CD14-positive monocyte (primary cell): Measurements from ENCODE around the gene MMP2. TPM values are rescaled to one million over a fixed set of nuclear protein-coding genes. Genes with fewer than 3 reads are reported as not detected.

ENCODE experiments used
- DNase-seq, 3 donors: peaks; one replicate each; pipeline ENCODE4 v3.0.0-alpha.2; 2011 to 2022
- H2AFZ ChIP-seq: 2 replicates; pipeline ENCODE4 v1.6.0; 2012; ENCODE audit warnings: mild to moderate bottlenecking, low read depth, low read length, inconsistent platforms; ENCODE audit not compliant: insufficient read depth, poor library complexity, severe bottlenecking
- H3K27ac ChIP-seq, 2 donors: 1 replicate in 1 of 2; 2 replicates in 1 of 2; pipeline ENCODE4 v1.5.1; 2012 to 2013; ENCODE audit warnings: low read length in 2 of 2, control low read depth in 1 of 2, inconsistent platforms in 1 of 2, low read depth in 1 of 2, mild to moderate bottlenecking in 1 of 2
- H3K27me3 ChIP-seq, 2 donors: one replicate each; pipeline versions ENCODE4 v1.6.0 to v1.6.1; 2011 to 2013; ENCODE audit warnings: low read length in 2 of 2; ENCODE audit not compliant: control insufficient read depth in 2 of 2, insufficient read depth in 2 of 2
- H3K36me3 ChIP-seq, 2 donors: replicated peaks in 1 of 2; 1 replicate in 1 of 2; 2 replicates in 1 of 2; pipeline versions ENCODE4 v1.5.1 to v1.6.1; 2012 to 2013; ENCODE audit warnings: low read length in 2 of 2, control low read depth in 1 of 2, inconsistent platforms in 1 of 2, mild to moderate bottlenecking in 1 of 2; ENCODE audit not compliant: insufficient read depth in 2 of 2, control insufficient read depth in 1 of 2
- H3K4me1 ChIP-seq, 2 donors: 1 replicate in 1 of 2; 2 replicates in 1 of 2; pipeline versions ENCODE4 v1.5.1 to v1.6.1; 2012 to 2013; ENCODE audit warnings: low read length in 2 of 2, control low read depth in 1 of 2, inconsistent platforms in 1 of 2, mild to moderate bottlenecking in 1 of 2, moderate library complexity in 1 of 2; ENCODE audit not compliant: insufficient read depth in 2 of 2, control insufficient read depth in 1 of 2
- H3K4me2 ChIP-seq: replicated peaks from 2 replicates; pipeline ENCODE3; 2012; ENCODE audit warnings: low read length, moderate library complexity, mild to moderate bottlenecking; ENCODE audit not compliant: poor library complexity, severe bottlenecking; ENCODE audit errors: extremely low read depth
- H3K4me3 ChIP-seq, 3 experiments: fragments of 200-600 bp in 1 of 3; sonication (generic) in 1 of 3; replicated peaks in 1 of 3; 1 replicate in 2 of 3; 2 replicates in 1 of 3; pipeline ENCODE4 v1.5.1; 2011 to 2013; ENCODE audit warnings: low read length in 3 of 3, mild to moderate bottlenecking in 3 of 3, control low read depth in 2 of 3, low read depth in 2 of 3, inconsistent platforms in 1 of 3, moderate library complexity in 1 of 3
- H3K79me2 ChIP-seq: 2 replicates; pipeline ENCODE4 v1.6.0; 2012; ENCODE audit warnings: mild to moderate bottlenecking, control low read depth, inconsistent platforms, low read length, moderate library complexity; ENCODE audit not compliant: insufficient read depth
- H3K9ac ChIP-seq: 2 replicates; pipeline ENCODE4 v1.6.0; 2017; ENCODE audit warnings: low read length, mild to moderate bottlenecking; ENCODE audit not compliant: insufficient read depth, poor library complexity, severe bottlenecking
- H3K9me3 ChIP-seq, 2 donors: replicated peaks in 1 of 2; 1 replicate in 1 of 2; 2 replicates in 1 of 2; pipeline versions ENCODE4 v1.5.1 to v1.6.1; 2012 to 2013; ENCODE audit warnings: low read length in 2 of 2, control low read depth in 1 of 2; ENCODE audit not compliant: control insufficient read depth in 1 of 2, insufficient read depth in 1 of 2
- H4K20me1 ChIP-seq: 2 replicates; pipeline ENCODE4 v1.6.0; 2012; ENCODE audit warnings: mild to moderate bottlenecking, low read length, control low read depth, moderate library complexity; ENCODE audit not compliant: insufficient read depth
- H3K27ac Mint-ChIP-seq, 7 donors: one replicate each; pipeline ENCODE4 v1.8.0; 2020; ENCODE audit warnings: mild to moderate bottlenecking in 7 of 7, mixed read lengths in 7 of 7, moderate library complexity in 6 of 7, inconsistent platforms in 2 of 7
- H3K27me3 Mint-ChIP-seq, 3 donors: one replicate each; pipeline ENCODE4 v1.8.0; 2021 to 2022; ENCODE audit warnings: low read depth in 3 of 3, mild to moderate bottlenecking in 3 of 3, mixed read lengths in 3 of 3, moderate library complexity in 3 of 3, inconsistent platforms in 1 of 3
- H3K36me3 Mint-ChIP-seq, 2 donors: one replicate each; pipeline ENCODE4 v1.8.0; 2020; ENCODE audit warnings: mixed read lengths in 2 of 2, inconsistent platforms in 1 of 2, mild to moderate bottlenecking in 1 of 2
- H3K4me1 Mint-ChIP-seq: one replicate; pipeline ENCODE4 v1.8.0; 2020; ENCODE audit warnings: mild to moderate bottlenecking, mixed read lengths
- H3K4me3 Mint-ChIP-seq, 2 donors: one replicate each; pipeline ENCODE4 v1.8.0; 2020; ENCODE audit warnings: mild to moderate bottlenecking in 2 of 2, mixed read lengths in 2 of 2, moderate library complexity in 1 of 2
- H3K9me3 Mint-ChIP-seq, 7 donors: one replicate each; pipeline ENCODE4 v1.8.0; 2020 to 2022; ENCODE audit warnings: mixed read lengths in 7 of 7, mild to moderate bottlenecking in 6 of 7, moderate library complexity in 6 of 7, inconsistent platforms in 2 of 7
- CTCF ChIP-seq: fragments of 200-600 bp; IDR thresholded peaks from one replicate; pipeline ENCODE4 v1.8.0; 2022; ENCODE audit warnings: antibody characterized with exemption, mild to moderate bottlenecking
- WGBS: methylation state at CpG from one replicate; pipeline ENCODE4 v1.1.5; 2013; ENCODE audit warnings: missing lambda C conversion rate; ENCODE audit not compliant: insufficient coverage; 5-methylcytosine and 5-hydroxymethylcytosine counted together
- intact Hi-C, 2 donors: fragments of 100-400 bp; cut with micrococcal nuclease; formaldehyde crosslinking; loops; one replicate each; pipeline versions ENCODE4 v1.15.0 to v1.15.1; 2023
- polyA plus RNA-seq, 3 donors: library from polyadenylated mRNA; depleted of rRNA in 1 of 3; unstranded in 2 of 3; stranded (reverse) in 1 of 3; fragments of 300-500 nt in 2 of 3; fragments of >200 nt in 1 of 3; fragmentation: Illumina TruSeq in 2 of 3; gene quantifications; 1 replicate in 2 of 3; 2 replicates in 1 of 3; pipeline ENCODE4 v1.2.3, GENCODE V29; 2012 to 2021

The MMP2 gene
- polyA plus RNA-seq, 3 donors: not detected

- intact Hi-C loops: no loop called here
- Histone ChIP-seq H3K4me1 (peaks cover 11 to 23% of the 10 kb centered on the region in 2 donors), H3K4me2 (no peak overlapping the region), H3K9ac (no peak overlapping the region), H3K27ac (no peak overlapping the region), H3K36me3 (no peaks in the 10 kb centered on the region), H3K4me3 (no peak overlapping the region), H4K20me1 (no peaks in the 10 kb centered on the region), H3K9me3 (peaks cover 0 to 7% of the 10 kb centered on the region in 2 donors), H3K79me2 (no peaks in the 10 kb centered on the region), H2AFZ (no peak overlapping the region), H3K27me3 (peaks cover 27 to 39% of the 10 kb centered on the region in 2 donors)
- WGBS: no CpG with 5 or more reads among the region's 3 CpGs
- peak overlapping the region in 1 of 2 donors; percentile 71 for H3K4me3 Mint-ChIP-seq
- peaks cover 36 to 40% (median 36%) of the 10 kb centered on the region in 3 donors for H3K27me3 Mint-ChIP-seq
- H3K27ac Mint-ChIP-seq: no peak overlapping the region
- no peak for TF ChIP-seq CTCF
- H3K36me3 Mint-ChIP-seq: peaks cover 4 to 8% of the 10 kb centered on the region in 2 donors
- no peak for DNase-seq
- peaks cover 22% of the 10 kb centered on the region for H3K4me1 Mint-ChIP-seq
- H3K9me3 Mint-ChIP-seq: peaks cover 0 to 8% (median 4%) of the 10 kb centered on the region in 7 donors
These were observed 1.3 kb upstream of the MMP2 start for GRCh38 chr16:55477736-55478135.

GRCh38 chr16:55479430-55480140, 587 bp downstream of the MMP2 start:
- no peak overlapping the region for H3K27ac Mint-ChIP-seq
- H3K4me2 ChIP-seq: peak overlapping the region; percentile 61
- no peak for TF ChIP-seq CTCF
- peak overlapping the region; percentile 38 for H2AFZ ChIP-seq
- peak overlapping the region; percentile 44 to 90 for H3K4me3 Mint-ChIP-seq
- H3K27me3 Mint-ChIP-seq: peaks cover 36 to 40% (median 39%) of the 10 kb centered on the region in 3 donors
- peaks cover 11 to 23% of the 10 kb centered on the region in 2 donors for H3K4me1 ChIP-seq
- H3K4me1 Mint-ChIP-seq: peaks cover 19% of the 10 kb centered on the region
- H4K20me1 ChIP-seq: no peaks in the 10 kb centered on the region
- peaks cover 4 to 8% of the 10 kb centered on the region in 2 donors for H3K36me3 Mint-ChIP-seq
- peaks cover 0 to 10% (median 4%) of the 10 kb centered on the region in 7 donors for H3K9me3 Mint-ChIP-seq
- H3K4me3 ChIP-seq: peak overlapping the region in 1 of 3 experiments; percentile 50
- no peak for DNase-seq
- intact Hi-C loops: no loop called here
- H3K27me3 ChIP-seq: peaks cover 27 to 39% of the 10 kb centered on the region in 2 donors
- WGBS: under 1% methylated on average over 35 of the region's 41 CpGs
- H3K36me3 ChIP-seq: no peaks in the 10 kb centered on the region
- peaks cover 0 to 7% of the 10 kb centered on the region in 2 donors for H3K9me3 ChIP-seq
- no peak overlapping the region for H3K27ac ChIP-seq
- H3K79me2 ChIP-seq: no peaks in the 10 kb centered on the region
- no peak overlapping the region for H3K9ac ChIP-seq
